Measurements from ENCODE around the gene CEACAM1. TPM values are rescaled to one million over a fixed set of nuclear protein-coding genes. Genes with fewer than 3 reads are reported as not detected.
"Not testable (repeated sequence)": the region's sequence is repeated elsewhere in the genome, so short reads cannot be mapped to it uniquely, and the experiment has no call there.

Gene CEACAM1
- polyA plus RNA-seq (ENCODE audit: insufficient read length), result 2.6 TPM

- no peak for DNase-seq (ENCODE audit: low read depth)
These were observed at the start of gene CEACAM1 for GRCh38 chr19:42528354-42529247. Gene CEACAM1, minus strand, starts transcription at chr19:42528481. Its CDS starts 107 bp downstream, at chr19:42528374.

GRCh38 chr19:42577016-42577415, 48.7 kb upstream of the CEACAM1 start:
- DNase-seq (ENCODE audit: low read depth), result no peak

DNA sequence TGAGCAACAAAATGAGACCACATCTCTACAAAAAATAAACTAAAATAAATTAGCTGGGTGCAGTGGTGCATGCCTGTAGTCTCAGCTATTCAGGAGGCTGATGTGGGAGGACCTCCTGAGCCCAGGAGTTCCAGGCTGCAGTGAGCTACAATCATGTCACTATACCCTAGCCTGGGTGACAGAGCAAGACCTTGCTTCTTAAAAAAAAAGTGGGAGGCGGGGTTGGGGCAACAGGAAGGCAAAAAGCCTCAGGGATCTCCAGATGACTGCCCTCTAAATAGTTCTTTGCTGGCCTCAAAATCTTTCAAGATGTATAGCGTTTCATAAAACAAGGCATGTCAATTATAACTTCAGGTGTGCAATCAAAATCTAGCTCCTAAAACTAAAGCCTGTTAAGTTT, 48.0 kb upstream of the CEACAM1 start:
- DNase-seq (ENCODE audit: low read depth), result no peak

DNA sequence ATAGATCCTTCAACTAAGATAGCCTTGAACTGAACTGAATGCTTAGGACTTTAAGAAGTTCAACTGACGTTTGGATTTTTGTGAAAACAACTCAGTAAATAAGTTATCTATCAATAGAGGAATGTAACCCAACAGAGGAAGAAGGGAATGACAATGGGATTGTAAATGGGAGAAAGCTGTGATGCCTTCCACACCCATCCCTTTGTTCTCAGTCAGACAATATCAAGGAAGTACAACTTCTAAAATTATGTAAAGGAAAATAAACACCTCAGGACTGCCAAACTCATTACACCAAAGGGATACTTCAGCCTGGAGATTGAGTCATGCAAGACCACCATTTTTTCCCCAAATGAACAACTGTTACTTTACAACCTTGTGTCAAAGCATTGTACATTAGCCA, 45.4 kb upstream of the CEACAM1 start:
- no peak for DNase-seq (ENCODE audit: low read depth)

GRCh38 chr19:42571116-42571515, 42.8 kb upstream of the CEACAM1 start:
- DNase-seq (ENCODE audit: low read depth), result no peak

- DNase-seq (ENCODE audit: low read depth), result no peak
These were observed 40.9 kb upstream of the CEACAM1 start for GRCh38 chr19:42569193-42569592.

DNA sequence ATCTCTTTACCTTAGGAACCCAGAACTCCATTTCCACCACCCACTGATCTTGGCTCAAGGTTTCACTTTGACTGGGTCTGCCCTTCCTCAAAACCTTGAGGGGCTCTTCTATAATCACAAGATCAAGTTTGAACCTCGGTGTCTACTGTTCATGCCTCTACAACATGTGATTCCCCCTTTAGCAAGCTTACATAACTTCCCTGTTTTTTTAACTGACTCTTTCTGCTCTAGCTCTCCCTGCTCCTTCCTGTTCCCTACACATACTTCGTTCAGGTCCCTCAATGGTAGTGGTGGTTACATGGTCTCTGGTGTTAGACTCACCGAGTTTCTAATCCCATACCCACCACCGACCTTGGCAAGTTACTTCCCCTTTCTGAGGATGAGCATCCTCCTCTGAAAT, 39.7 kb upstream of the CEACAM1 start:
- no peak for DNase-seq (ENCODE audit: low read depth)

- DNase-seq (ENCODE audit: low read depth), result no peak
These were observed 39.3 kb upstream of the CEACAM1 start for GRCh38 chr19:42567567-42567966.

DNA sequence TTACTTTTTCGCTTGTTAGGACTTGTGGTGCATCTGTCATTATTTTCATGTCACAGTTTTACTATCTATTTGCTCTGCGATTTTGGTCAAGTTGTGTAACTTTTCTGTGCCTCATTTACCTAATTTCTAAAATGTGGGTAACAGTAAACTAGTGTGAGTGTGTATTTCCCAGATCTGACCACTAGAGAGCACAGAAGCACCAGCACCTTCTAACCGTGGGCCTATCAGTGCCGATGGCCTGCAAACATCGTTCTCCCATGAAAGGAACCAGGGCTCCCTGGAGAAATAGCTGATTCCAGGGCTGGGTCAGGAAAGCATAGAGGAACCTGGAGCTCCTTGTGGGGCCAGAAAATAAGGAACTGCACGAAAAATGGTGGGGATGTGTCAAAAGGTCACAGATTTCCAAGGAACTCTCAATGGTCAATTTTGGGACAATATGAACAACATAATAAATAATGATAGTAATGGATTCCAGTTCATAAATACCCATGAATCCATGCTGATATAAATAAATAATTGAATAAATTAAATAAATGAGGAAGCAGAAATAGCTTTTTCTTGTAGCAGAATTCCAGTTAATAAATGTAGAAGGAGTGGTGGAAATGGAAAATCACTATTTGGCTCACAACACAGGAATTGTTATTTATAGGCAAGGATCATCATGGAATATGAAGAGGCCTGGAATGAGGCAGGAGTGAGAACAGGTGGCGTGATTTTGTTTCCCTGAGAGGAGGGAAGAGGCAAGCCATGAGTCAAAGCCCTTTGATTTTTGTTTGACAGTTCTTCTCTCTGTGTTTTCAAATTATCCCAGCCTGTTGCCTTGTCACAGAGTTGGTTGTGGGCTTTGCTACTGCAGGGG, 35.3 kb upstream of the CEACAM1 start:
- DNase-seq (ENCODE audit: low read depth), result no peak

DNA sequence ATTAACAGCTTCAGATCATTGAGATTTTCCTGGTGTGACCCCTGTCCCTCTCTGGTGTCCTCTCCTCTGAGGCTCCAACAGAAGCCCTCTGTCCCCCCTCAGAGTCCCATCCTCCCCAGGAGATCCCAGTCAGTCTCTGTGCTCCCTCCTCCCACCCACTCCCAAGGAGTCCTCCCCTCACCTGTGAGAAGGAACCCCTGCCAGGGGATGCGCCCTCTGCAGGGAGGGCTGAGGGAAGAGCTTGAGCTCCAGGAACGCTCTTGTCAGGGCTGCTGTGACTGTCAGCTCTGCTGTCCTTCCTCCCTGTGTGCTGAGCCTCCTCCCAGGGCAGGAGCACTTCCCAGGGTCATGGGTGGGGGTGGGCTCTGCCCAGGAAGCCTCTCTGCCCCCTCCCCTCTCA, 33.2 kb upstream of the CEACAM1 start:
- no peak for DNase-seq (ENCODE audit: low read depth)

DNA sequence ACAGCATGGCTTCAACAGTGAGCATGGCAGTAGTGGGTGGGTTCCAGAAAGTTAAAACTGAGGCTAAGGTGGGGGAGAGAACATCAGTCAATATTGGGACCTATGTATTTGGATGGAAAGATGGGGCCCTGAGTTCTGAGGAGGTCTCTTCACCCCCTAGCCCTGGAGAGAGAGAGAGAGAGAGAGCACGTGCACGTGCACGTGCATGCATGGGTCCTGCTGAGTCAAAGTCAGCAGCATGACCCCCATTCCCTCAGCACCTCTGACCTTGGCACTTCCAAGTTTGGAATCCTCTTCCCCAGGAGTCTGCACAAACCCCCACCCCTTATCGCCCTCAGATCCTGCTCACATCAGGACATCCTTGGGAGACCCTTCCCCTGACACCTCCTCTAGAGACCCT, 32.5 kb upstream of the CEACAM1 start:
- no peak for DNase-seq (ENCODE audit: low read depth)

DNA sequence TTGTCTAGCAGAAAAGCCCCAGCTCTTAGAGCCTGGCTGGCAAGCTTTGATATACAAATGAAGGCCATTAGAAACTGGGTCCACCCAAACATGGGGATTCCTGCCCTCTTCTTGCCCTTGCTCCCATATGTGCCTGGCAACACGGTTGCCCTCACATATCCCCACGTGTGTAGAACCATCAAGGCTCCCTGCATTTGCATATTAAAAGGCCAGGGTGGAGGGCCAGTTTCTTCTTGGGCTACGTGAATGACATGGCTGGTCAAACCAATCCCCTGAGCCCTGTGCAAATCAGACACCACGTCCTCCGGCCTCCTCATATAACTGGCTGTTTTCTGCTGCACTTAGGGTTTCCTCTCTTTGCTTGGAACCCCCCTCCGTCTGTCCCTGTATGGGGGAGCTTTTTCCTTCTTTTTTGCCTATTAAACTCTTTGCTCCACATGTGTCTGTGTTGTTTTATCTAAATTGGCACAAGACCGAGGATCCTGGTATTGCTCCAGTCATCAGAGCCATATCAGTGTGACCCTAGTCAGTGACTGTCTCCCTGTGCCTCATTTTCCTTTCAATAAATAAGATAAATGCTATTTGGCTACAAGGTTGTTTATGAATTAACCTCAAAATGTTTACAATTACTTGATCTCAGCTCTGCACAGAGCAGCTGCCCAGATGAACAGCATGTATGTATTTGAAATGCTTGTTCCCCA, 30.3 kb upstream of the CEACAM1 start:
- DNase-seq (ENCODE audit: low read depth), result no peak

- not testable (repeated sequence) for DNase-seq (ENCODE audit: low read depth)
These were observed 29.1 kb upstream of the CEACAM1 start for GRCh38 chr19:42557386-42557871.

GRCh38 chr19:42555801-42556200, 27.5 kb upstream of the CEACAM1 start:
- no peak for DNase-seq (ENCODE audit: low read depth)

- no peak for DNase-seq (ENCODE audit: low read depth)
These were observed 27.0 kb upstream of the CEACAM1 start for GRCh38 chr19:42555317-42555716.

- no peak for DNase-seq (ENCODE audit: low read depth)
These were observed 25.8 kb upstream of the CEACAM1 start for GRCh38 chr19:42554046-42554575.

DNA sequence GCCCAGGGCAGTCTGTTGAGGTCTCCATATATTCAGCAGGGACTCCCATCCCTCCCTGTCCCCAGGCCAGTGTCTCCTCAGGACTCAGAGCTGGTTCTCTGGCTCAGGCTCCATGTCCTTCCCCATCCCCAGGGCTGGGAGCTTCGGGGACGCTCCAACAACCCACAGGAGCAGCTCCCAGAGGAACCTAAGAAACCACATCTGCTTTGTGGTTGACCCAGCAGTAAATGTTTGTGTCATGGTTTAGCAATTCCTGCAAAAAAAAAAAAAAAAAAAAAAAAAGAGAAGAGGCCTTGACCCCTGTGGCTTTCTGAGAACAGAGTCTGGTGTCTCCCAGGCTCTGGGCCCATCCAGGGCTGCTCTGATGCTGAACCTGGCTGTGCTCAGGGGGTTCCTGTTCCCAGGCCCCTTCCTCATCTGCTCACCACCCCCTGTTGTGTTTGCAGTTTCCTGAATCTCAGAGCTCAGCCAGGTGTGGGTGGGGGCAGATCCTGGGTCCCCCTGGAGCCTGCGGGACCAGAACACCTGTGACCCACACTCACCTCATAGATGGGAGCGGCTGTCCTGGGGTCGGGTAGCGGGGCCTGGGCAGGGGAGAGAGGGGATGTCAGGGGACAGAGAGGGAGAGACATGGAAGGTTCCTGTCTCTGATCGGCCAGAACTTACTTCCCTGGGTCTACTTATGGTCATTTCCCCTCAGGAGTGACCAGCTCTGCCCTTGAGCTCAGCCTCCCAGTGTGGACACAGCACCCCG, 25.2 kb upstream of the CEACAM1 start:
- DNase-seq (ENCODE audit: low read depth), result no peak

- DNase-seq (ENCODE audit: low read depth), result no peak
These were observed 24.1 kb upstream of the CEACAM1 start for GRCh38 chr19:42552086-42553065.

GRCh38 chr19:42550521-42550920, 22.2 kb upstream of the CEACAM1 start:
- not testable (repeated sequence) for DNase-seq (ENCODE audit: low read depth)

- DNase-seq (ENCODE audit: low read depth), result not testable (repeated sequence)
These were observed 20.8 kb upstream of the CEACAM1 start for GRCh38 chr19:42549067-42549466.

All from forelimb muscle (tissue), 1 donor.